Mesenteric fat pad (tissue), 1 donor: ENCODE results near the gene PPM1F. TPM values are rescaled to one million over a fixed set of nuclear protein-coding genes. Genes with fewer than 3 reads are reported as not detected.
A peak's percentile ranks its signal among the peaks of the same experiment; 100 is the strongest.

Experiments
- DNase-seq: peaks from one replicate; pipeline ENCODE4 v3.0.0-alpha.2; 2020; ENCODE audit warnings: low spot score
- long read RNA-seq: library from polyadenylated mRNA; unstranded; transcript quantifications from one replicate; pipeline ENCODE4 v2.0.0, GENCODE V29; 2020
- total RNA-seq: library from RNA; stranded (reverse); fragmentation: NEBNext Ultra II Directional; extraction: Animal tissue kit (Norgen Biotek cat#: 25700); gene quantifications from one replicate; pipeline ENCODE4 v1.2.1, GENCODE V29; 2021
- donor health status: DM: yes; HTN: yes; CAD: no.

Gene PPM1F, protein sequence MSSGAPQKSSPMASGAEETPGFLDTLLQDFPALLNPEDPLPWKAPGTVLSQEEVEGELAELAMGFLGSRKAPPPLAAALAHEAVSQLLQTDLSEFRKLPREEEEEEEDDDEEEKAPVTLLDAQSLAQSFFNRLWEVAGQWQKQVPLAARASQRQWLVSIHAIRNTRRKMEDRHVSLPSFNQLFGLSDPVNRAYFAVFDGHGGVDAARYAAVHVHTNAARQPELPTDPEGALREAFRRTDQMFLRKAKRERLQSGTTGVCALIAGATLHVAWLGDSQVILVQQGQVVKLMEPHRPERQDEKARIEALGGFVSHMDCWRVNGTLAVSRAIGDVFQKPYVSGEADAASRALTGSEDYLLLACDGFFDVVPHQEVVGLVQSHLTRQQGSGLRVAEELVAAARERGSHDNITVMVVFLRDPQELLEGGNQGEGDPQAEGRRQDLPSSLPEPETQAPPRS
- total RNA-seq, result 44.5 TPM
- long read RNA-seq, full-length matches to known transcripts, result 31 of 77 reads
- long read RNA-seq, partial matches to known transcripts, result 6 of 77 reads
- long read RNA-seq, other reads (novel, unspliced or antisense), result 40 of 77 reads

DNA sequence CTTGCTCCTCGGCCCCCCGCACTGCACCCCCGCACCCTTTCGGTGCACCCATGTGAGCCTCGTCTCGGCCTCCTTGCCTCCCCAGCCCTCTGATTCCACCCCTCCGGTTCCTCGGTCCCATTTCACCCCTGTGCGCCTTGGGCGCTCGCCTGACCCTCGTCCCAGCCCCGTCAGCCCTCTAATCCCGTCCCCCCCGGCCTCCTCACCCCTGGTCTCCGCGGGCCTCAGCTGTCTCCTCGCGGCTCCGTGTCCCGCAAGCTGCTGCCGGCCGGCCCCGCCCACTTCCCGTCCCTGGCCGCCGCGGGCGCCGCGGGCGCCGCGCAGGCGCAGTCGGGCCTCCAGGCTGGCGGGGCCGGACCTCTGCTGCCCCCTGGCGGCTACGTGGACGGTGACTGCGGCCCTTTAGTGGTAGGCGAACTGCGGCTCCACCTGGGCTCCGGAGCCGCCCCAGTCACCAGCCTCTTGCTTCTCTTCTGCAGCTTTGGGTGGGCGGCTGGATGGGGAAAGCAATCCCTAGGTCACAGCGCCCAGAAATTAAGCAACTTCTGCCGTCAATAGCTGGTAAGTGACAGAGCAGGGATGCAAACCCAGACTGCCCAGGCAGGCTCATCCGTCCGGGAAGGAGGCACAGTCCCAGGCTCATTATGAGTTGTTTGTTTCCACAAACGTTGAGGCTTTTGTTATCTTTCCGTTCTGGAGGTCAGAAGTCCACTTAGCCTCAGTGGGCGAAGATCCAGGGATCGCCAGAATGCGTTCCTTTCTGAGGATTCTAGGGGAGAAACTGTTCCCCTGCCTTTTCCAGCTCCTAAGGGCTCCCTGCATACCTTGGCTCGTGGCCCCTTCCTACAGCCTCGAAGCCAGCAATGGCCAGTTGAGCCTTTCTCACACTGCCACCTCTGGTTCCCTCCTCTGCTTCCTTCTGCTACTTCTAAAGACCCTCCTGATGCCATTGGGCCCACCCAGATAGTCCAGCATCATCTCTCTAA is at the start of gene PPM1F:
PPM1F (minus strand) TSS at position 263 of the 986 bp plus-strand sequence. CDS start 6,800 bp downstream, outside the sequence.
- peak; percentile 96 for DNase-seq

DNA sequence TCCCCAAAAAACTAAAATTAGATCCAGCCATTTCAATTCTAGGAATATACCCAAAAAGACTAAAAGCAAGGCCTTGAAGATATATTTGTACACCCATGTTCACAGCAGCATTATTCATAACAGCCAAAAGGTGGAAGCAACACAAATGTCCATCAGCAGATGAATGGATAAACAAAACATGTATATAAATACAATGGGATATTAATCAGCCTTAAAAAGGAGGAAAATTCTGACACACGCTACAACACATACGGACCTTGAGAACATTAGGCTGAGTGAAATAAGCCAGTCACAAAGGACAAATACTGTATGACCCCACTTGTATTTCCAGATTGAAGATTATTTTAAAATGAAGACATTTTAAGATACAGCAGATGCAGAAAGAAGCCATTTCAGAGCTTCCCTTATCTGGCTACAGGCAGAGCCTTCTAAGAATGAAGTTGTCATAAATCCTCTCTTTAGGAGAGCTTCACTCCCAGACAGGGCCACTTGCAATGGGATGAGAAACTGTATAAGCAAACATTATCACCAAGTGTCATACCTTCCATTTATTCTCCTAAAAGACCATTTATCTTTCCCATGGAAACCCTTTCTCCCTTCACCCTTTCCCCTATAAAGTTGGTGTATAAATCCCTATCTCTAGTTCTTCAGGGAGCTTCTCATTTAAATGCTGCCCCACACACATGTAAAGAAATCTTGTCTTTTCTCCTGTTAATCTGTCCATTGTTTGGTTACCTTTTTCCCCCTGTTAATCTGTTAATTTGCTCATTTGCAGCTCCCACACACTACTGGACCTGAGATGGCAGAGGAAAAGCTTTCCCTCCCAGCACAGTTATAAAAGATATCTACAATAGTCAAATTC is 49.2 kb upstream of the PPM1F start:
- no peak for DNase-seq

DNA sequence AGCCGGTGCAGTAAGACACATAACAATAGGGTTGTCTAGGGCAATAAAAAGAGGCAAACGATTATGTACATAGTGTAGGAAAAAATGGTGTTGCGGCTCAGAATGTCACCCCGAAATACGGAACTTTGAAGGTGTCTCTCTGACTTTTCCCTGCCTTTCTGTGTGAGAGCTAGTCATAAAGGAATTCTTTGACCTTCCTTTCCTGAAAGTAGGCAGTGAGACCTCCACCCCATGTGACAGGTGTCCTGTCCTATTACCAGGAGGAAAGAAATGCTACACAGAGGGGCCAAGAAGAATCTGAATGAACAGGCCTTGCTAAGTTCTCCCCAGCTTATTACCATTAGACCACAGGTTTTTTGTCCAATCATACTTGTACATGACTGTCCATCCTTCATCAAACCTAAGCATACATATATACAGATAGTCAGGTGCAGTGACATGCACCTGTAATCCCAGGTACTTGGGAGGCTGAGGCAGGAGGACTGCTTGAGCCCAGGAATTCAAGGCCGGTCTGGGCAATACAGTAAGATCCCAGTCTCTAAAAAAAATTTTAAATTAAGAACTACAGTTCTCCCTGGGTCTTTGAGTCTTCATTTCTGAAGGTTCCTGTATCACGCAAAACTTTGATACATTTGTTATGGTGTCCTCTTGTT is 46.1 kb upstream of the PPM1F start:
- no peak for DNase-seq

DNA sequence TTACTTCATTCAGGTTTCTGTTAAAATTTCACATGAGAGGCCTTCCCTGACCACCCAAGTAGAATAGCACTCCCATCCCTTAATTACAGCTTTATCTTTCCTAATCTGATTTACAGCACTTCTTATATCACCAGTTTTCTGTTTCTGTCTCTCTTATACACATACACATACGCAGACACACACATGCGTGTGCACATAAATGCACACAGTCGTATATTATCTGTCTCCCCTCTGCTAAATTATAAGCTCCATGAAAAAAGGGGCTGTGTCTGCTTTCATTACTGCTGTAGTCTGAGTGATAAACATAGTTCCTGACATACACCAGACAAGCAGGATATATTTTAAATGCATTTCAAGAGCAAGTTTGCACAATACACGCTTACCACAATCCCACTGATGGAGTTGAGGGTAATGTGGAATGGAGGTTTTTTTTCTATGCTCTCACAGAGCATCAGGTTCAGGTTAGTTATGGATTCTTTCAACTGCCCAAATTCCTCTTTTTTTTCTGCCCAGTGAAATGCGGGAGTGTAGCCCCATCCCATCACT is 43.6 kb upstream of the PPM1F start:
- no peak for DNase-seq

DNA sequence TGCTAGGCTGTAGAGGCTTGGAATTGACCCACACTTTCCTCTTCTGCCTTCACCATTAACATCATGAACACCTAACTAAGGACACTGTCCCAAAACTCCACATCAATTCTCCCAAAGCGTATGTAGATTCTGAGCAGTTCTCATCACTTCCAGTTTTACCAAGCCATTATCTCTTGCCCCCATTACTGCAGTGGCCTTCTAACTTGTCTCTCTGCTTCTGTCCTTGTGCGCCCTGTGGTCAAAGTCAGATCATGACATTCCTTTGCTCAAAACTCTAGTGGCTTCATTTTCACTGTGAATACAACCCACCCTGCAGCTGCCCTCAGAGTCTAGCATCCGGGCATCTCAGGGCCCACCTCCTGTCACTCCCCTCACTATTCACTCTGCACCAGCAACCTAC is 43.0 kb upstream of the PPM1F start:
- no peak for DNase-seq

DNA sequence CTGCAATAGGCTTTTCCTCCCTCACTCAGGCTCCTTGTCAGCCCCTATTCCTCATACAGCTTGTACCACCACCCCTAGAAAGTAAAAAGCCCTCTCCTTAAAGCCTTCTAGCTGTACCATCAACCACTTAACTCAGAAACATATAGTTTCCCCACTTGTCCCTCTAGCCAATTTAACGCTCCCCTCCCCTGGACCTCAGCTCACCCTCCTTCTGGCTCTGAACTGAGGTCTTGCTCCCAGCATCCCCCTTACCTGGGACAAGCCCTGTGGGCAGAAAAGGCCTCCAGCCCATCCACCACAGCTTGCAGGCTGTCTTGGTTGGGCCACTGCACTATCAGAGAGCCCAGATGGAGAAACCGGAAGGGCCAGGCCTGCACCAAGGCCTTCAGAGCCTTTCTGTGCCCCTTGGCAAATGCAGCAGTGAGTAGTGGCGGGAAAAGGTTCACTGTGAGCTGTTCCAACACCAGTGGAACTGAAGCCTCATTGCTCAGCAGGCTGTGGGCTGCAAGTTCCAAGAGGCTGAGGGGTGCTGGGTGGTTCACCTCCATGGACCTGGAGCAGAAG is 42.3 kb upstream of the PPM1F start:
- DNase-seq, result no peak

DNA sequence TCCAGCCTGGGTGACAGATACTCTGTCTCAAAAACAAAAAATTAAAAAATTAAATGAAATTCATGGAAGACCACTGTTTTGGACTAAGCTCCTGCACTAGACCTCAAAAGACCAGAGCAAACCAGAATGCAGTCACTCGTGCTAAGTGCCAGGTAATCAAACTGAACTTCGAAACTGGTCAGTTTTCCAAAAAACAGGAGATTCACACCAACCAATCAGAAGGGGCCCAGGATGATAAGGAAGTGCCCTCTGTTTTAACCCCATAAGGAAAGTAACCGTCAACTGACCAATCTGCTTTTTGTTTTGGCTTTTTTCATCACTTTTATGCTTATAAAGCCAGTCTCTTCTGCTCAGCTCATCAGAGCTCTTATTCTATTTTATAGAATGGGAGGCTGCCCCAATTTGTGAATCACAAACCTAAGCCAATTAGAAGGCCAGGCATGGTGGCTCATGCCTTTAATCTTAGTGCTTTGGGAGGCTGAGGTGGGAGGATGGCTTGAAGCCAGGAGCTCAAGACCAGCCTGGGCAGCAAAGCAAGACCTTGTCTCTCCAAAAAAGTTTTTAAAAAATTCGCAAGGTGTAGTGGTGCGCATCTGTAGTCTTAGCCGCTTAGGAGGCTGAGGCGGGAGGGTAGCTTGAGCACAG is 40.1 kb upstream of the PPM1F start:
- DNase-seq, result no peak

DNA sequence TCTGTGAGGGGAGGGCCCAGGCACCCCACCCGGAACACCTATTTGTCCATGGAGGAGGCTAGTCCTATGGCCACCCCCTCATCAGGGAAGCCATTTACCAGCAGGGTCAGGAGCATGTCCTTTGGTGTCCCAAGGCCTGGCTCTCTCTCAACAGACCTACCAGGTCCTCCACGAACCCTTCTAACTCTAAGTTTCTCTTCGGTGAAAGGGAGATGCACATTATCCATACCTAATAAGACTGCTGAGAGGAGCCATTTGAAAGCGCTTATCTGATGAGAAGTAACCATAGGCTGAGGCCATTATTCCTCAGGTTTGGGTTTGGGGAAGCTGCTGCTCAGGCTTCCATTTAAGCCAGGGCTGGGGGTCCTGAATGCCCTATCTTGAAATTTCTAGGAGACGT is 39.1 kb upstream of the PPM1F start:
- DNase-seq, result no peak

DNA sequence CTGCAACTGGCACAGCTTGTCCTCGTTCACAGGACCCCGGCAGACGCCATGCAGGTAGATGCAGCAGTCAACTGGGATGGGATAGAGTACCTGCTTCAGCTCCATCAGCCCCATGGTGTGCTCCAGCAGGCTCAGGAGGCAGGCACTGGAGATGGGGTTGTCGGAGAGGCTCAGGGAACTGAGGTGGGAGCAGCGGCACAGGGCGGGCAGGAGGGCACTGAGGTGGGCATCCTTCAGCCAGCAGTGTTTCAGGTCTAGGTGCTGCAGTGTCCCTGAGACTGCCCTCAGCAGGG is 38.6 kb upstream of the PPM1F start:
- no peak for DNase-seq

DNA sequence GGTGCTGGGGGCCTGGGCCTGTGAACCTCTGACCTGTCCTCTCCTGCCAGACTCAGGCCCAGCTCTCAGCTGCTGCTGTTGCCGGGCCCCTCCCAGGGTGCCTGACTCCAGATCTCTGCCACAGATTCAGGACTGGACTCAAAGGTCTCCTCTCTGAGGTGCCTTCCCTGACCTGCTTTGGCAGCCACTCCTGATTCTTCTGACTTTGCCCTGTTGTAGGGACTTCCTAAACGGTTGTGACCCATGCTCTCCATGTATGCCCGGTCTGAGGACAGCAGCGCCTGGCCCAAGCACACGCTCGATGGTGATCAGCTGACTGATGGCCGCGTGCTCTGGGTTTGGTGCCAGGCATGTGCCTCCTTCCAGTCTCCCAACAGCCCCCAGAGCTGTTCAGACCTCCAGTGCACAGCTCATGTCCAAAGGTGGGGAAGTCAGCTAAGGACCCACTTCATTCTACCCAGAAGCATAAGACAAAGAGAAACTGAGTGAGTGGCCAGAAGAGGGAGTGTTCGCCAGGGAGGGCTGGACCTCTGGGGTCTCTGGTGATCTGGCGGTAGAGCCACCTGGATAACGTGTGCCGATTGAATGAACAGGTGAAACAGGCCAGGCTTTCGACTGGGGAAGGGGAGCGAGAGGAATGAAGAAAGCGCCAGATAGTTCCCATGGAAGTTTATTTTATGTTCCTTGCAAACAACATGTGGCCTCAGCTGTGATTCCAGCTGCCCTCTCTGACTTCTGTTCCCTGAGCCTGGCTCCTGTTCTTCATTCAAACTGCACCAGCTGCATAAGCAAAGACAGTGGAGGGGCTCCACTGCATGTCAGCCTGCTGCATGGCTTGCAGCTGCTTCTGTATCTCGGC is 38.0 kb upstream of the PPM1F start:
- DNase-seq, result peak; percentile 37

DNA sequence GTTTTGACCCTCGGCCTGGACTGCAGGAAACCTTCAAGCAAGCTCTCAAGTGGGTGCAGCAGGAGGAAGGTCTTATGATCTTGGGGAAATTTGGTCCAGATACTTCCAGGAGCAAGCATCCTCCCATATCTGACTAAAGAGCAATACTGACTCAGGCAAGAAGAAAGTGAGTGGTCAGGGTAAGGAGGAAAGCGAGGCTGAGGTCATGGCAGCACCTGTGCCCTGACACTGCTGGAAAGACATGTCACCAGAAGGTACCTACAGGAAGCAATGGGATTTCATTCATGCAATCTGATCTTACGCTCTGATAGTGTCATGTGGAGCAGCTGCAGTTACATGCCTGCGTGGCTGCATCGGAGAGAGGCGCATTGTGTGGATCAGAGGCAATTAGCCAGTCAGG is 36.4 kb upstream of the PPM1F start:
- no peak for DNase-seq

DNA sequence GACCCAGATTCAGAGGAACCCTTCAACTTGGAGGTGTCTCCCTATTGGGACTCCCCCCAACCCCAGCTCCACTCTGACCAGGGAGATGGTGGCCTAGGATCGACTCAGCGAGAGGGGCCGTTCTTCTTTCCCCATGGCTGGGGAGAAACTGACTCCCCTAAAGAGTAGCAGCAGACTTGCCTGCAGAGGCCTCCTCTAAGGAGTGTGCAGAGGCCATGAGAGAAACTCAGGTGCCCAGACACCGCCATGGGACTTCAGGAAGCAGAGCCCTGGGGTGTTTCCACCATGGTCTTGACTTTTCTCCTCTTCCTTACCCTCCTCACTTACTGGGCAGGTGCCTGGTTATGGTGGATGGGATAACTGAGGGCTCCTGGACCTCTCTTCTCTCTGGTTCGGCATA is 32.6 kb upstream of the PPM1F start:
- no peak for DNase-seq

DNA sequence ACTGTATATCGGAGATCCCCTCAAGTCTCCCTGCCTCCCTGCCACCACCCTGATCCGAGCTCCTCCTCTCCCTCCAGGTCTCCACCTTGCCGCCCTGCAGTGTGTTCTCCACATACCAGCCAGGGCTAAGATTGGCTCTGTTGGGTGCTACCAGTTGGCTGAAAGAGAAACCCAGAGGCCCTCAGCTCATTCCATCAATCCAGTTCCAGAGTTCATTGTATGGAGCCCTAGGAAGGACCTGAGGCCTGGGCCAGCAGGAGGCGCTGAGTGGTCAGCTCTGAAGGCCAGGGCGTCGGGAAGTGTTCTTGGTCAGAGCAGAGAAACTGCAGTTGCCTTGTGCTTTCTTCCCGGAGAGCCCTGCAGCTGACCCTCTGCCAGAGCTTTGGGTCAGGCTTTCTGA is 32.1 kb upstream of the PPM1F start:
- no peak for DNase-seq

DNA sequence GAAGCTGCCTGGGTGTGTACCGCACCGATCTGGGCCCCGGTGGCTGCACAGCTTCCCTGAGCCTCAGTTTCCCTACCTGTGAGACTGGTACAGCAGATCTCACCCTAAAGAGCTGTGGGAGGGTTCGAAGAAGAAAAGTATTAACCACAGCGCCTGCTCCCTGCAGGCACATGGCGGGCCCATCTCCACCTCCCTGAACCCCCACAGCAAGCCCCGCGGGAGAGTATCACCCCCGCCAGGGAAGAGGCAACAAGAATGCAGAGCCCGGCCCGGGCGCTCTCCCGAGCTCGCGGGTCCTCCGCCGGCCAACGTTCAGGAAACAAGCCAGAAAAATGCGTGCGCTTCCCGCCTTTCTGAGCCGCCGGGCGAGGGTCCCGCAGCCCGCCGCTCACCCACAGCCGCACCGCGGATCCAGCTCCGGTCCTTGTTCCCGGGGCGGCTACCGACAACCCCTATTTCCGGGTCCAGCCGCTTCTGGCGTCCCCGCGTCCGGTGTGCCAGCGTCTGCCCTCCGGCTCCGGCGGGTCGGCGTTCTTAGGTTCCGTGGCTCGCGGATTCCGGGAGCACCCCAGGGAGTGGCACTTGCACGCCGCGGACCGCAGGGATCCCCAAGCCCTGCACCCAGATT is 29.8 kb upstream of the PPM1F start, which contains the start of gene TOP3B:
TOP3B (minus strand) TSS at position 450 of the 628 bp plus-strand sequence. CDS start 7,078 bp downstream, outside the sequence.
- peak; percentile 97 for DNase-seq

DNA sequence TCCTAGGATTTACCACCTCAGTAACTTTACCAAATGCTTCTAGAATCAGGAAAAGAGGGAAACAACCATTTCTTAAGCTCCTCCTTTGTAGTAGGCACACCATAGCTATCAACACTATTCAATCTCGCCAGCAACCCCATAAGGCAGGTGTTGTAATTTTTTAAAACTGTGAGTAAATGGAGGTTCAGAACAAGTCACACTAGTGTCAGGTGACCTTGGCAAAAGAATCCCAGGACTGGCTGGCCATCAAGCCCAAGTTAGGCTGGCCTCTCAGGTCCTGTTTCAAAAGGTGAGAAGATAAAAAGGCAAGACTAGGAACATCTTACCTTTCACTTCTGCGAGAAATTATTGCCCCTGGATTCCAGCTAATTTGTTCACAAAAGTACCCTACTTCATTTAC is 29.2 kb upstream of the PPM1F start:
- no peak for DNase-seq

DNA sequence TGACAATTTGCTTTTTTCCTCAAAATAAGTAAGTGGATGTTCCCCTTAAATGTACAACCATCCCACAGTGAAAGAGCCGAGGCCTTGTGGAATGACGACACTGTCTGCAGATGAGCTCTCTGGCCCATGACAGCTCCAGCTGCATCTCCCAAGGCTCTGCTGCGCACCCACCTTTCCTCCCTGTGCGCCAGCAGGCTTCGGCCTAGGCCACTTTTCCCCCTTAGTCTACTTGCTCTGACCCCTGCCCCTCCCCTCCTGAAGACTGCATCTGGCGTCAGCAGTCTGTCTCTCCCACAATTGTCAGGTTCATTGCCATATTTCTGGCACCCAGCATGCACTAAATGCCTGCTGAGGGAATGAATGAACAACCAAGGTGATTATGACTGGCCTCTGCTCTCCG is 27.9 kb upstream of the PPM1F start:
- DNase-seq, result no peak

DNA sequence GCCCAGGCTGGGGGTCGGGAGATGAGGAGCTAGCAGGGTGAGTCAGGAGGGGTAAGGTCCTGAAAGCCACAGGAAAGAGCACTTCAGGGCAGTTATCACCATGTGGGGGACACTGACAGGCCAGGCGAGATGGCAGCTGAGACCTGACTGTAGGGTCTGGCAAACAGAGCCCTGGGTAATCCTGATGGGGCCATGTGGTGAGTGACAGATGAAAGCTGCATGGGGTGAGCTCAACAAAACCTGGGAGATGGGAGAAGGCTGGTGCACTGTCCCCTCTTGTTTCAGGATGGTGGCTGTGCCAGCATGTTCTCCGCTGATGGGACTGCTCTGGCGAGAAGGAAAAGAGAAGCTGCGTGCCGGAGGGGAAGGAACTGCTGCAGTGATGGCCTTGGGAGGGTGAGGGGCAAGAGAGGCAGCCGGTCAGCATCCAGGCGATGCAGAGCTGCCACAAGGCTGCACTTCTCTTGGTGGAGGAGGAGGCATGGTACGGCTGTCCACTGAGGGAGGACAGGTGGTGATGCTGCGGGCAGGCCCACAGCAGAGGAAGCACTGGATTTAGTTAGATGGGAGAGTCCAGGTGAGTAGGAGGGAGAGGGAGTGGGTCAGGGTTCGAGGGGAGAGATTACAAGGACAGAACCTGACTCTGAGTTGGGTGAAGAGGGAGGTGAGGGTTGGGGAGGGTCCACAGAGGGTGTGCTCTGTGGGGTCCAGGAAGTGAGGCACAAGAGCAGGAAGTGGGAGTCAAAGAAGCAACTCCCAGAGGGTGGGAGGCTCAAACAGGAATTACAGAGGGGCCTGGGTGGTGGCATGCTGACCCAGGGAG is 26.1 kb upstream of the PPM1F start:
- no peak for DNase-seq
